Activated T-helper 1 cell treated with Interleukin-2 at 50 U/mL for 16 hours (primary cell): ENCODE data around the gene PTOV1.

Experiments
- DNase-seq: peaks from one replicate; pipeline ENCODE4 v3.0.0-alpha.2; 2020; ENCODE audit warnings: low read depth

Gene PTOV1

DNA sequence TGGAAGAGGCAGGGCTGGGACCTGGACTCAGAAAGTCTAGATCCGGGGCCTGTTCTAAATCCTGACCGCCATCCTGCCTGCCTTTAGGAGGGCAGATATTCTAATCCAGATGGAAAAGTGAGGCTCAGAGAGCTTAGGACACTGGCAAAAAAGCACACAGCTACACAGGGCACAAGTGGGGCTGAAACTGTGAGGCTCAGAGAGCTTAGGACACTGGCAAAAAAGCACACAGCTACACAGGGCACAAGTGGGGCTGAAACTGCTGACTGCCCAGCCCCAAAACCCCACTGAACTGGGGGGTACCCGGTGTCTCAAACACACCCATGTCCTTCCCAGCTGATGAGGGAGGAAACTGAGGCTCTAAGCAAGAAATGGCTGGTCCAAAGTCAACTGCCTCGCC is 24.2 kb downstream of the PTOV1 start:
- DNase-seq, result no peak

DNA sequence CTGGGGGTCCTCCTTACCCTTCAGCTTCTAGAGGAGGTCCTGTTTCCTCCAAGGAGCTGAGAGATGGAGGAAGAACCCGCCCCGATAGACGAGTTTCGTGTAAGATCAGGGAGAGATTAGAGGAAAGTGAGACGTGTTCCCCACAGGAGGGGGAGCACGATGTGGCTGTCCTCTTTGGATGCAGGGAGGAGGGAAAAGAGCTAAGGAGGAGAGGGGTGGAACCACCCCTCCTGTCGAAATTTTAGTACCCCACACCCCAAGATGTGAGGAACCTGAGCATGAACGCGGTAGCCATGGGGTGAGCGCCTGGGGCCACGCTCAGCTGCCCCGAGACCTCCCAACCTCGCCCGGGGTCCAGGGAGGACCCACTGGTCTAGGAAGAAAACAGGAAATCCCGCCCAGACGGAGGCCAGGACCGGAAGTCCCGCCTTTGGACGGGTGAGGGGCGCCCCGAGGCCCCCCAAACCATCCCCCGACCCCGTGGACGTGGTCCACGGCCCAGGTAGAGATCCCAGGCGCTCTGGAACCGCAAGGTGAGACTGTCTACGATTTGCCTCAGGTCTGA is 25.0 kb downstream of the PTOV1 start:
- peak; percentile 41 for DNase-seq

DNA sequence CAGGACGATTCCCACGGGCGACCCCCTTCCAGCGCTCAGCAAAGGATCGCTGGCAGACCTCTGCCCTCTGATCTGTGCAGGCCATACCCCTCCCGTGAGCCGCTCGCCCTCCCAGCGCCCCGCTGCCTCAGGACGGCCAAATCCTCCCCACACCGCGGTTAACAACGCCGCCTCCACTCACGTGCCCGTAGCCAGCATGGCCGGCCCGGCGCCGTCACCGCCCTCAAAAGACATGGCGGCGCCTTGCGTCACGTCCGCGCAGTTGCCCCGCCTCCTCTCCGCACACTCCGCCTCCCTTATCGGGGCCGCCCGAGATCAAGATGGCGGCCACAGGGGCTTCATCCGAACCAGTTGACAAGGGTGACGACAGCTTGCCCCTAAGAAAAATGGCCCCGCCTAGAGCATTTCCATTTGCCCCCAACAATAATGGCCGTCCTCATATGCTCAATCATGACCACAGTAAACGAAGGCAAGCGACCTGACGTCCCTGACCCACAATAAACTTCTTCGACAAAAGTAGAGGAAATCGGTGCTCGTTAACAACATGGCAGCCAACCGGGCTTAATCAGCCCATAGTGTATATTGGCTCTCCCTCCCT is 25.6 kb downstream of the PTOV1 start:
- DNase-seq, result peak; percentile 96

DNA sequence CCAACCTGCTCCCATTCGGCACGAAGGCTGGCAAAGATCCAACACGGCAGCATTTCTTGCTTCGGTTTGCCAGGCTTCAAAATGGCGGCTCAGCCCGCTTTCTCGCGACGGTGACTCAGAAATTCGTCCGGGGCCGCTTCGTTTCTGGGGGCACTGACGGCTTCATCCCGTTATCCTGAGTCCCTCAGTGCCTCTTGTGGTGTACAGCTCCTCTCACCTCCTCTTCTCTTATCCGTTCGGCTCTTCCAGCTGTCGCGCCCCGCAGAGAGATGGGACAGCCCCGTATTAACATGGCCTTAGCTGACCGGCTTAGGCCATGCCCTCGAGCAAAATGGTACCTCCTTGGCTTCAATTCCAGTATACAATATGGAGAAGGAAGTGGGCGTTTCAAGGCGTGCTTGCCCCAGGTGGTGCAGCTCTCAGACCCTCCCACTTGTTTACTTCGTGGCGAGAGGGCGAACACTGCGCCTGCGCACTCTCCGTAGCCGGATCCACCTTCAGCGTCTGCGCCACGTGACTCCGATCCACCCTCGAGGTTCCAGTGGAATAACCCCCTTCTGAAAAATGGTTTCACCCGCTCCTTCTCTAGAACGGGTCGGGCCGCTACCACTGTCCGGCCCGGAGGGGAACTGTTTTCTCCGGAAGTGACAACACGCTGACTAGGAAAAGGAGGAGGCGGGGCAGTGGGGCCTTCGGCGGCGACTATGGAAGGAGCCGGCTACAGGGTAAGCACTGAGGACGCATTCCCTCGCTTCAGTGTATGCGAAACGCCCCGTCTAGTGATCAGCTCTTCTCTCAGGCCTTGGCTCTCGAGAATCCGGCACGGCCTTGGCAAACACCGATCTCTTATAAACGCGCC is 26.3 kb downstream of the PTOV1 start, which contains the start of the genes AKT1S1 and TBC1D17:
AKT1S1 (minus strand) TSS at position 336 of the 859 bp plus-strand sequence. CDS start 4,060 bp downstream, outside the sequence.
TBC1D17 (plus strand) TSS at position 683 of the 859 bp plus-strand sequence; CDS start at position 705, 22 bp downstream.
- DNase-seq, result peak; percentile 97

DNA sequence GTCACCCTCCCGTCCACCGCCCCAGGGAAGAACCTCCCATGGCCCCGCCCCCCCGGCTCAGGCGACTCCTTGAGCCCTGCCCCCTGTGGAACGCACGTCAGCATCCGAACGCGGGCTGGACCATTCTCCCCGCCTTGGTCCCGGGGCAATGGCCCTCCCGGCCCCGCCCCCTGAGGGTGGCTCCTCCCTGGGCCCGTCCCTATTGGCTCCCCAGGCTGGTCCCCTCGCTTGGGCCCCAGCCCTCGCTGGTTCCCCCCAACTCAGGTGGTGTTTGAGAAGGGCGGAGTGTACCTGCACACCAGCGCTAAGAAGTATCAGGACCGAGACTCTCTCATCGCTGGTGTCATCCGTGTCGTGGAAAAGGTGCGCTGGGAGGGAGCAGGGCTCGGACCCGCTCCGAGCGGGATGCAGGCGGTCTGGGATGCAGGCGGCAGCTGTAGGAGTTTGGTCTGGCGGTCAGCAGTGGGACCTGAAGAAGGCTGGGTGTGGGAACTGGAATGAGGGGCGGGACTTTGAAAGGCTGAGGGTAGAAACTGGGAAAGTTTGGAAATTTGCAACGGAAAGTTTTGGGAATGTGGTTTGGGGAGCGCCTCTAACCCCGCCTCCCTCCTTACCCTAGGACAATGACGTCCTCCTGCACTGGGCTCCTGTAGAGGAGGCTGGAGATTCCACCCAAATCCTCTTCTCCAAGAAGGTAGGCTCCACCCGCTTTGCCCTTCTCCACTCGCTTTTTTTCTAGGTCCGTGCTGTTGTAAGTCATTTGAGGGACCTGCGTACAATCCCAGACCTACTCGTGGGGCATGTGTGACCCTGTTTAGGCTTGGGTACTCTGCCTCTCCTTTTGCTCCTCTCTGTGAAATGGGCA is 27.2 kb downstream of the PTOV1 start:
- DNase-seq, result peak; percentile 95

DNA sequence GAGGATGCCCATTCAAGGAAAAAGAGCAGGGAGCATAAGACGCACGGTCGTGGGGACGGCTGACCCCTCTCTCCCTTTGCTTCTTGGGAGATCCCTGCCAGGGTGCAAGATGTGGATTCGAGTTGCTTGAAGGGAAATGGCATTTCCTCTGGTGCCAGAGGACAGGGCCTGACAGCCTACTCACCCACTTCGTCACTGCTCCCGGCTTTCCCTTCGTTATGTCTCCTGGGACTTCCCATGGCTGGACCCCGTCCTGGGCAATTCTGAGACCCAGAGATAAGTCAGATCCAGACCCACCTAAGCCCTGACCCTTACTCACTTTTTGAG is 27.7 kb downstream of the PTOV1 start:
- DNase-seq, result no peak

DNA sequence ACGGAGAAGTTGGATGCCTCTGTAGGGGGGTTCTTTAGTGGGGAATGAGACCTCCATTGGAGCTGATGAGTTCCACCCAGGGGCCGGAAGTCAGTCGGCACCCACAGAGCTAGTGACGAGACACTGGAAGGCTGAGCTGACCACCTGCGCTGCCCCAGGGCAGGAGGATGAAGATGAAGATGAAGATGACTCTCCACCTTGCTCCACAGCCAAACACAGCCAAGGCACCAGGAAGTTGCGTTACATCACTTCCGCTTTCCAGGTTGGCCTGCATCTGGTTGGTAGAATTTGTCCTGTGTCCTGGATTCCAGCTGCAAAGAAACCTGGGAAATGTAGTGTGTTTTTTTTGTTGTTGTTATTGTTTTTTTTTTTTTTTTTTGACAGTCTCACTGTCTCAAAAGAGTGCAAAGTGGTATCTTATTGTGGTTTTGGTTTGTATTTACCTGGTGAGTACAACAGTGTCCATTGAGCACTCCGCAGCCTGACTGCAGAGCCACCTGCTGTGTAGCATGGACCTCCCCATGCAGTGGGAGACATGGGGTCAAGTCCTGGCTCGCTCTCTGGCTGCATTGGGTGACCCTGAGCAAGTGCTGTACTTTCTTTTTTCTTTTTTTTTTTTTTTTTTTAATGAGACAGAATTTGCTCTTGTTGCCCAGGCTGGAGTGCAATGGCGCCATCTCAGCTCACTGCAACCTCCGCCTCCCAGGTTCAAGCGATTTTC is 28.4 kb downstream of the PTOV1 start:
- DNase-seq, result no peak

DNA sequence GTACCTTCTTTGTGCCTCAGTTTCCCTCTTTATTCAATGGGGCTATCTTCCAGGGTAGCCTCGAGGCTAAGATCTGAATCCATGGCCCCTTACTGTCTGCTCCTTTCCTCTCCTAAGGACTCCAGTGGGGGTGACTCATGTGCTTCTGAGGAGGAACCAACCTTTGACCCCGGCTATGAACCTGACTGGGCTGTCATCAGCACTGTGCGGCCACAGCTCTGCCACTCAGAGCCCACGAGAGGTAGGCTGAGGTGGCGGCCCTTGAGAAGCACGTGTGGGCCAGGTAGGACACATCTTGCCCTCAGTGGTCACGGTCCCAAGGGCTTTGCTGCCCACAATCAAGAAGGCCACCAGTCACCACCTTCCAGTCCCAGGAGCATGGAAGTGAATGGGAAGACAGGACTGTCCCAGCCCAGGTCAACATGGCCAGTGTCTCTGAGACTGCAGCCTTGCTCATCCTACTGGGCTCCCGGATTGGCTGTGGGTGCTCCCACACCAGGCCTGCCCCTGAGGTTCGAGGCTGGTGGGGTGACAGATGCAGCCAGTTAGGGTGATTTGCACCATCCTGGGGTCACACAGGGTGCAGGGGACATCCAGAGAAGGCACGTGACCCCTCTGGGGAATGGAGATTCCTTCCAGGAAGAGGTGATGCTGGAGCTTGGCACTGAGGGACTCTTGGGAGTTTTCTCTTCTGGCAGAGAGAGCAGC is 29.4 kb downstream of the PTOV1 start:
- no peak for DNase-seq

DNA sequence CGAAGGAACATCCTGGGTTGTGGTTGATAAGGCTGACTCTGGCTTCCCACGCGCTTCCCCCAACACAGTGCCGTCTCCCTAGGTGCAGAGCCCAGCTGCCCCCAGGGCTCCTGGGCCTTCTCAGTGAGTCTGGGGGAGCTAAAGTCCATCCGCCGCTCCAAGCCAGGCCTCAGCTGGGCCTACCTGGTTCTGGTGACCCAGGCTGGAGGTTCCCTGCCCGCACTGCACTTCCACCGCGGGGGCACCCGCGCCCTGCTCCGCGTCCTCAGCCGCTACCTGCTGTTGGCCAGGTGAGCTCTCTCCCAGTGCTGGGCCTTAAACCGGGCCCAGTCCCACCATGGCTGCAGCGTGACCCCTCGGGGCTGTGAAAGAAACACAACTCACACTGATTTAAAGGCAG is 30.2 kb downstream of the PTOV1 start:
- no peak for DNase-seq

DNA sequence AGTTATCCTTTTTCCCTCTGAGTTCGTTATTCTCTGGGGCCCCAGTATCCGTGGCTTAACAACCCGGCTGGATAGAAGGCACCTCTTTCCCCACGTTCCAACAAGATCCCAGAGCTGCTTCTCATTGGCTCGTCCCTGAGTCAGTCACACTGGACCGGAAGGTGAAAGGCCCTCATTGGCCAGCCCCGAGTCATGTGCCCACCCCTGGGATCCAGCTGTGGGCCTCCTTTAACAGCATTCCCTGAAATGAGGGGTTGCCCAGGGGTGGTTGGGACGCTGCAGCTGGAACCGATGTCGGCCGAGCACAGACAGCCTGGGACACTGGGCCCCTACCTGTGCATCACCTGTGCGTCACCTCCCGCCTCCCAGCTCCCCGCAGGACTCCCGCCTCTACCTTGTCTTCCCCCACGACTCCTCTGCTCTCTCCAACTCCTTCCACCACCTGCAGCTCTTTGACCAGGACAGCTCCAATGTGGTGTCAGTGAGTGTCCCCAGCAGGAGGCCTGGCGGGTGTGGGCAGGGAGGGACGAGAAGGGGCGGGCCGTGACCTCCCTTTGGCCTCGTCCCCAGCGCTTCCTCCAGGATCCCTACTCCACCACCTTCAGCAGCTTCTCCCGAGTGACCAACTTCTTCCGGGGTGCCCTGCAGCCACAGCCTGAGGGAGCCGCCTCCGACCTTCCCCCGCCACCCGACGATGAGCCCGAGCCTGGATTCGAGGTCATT is 30.9 kb downstream of the PTOV1 start:
- DNase-seq, result no peak

DNA sequence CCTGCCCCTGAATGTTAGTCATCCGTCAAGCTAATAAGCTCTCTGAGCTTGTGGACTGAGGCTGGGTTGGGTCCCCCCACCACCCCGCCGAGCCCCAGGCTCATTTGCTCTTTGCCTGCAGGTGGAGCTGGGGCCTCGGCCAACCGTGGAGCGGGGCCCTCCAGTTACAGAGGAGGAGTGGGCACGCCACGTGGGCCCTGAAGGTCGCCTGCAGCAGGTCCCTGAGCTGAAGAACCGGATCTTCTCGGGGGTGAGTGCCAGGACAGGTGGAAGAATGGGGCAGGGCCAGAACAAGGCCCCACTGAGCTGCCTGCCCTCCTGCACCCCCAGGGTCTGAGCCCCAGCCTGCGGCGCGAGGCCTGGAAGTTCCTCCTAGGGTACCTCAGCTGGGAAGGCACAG is 31.7 kb downstream of the PTOV1 start:
- DNase-seq, result no peak

DNA sequence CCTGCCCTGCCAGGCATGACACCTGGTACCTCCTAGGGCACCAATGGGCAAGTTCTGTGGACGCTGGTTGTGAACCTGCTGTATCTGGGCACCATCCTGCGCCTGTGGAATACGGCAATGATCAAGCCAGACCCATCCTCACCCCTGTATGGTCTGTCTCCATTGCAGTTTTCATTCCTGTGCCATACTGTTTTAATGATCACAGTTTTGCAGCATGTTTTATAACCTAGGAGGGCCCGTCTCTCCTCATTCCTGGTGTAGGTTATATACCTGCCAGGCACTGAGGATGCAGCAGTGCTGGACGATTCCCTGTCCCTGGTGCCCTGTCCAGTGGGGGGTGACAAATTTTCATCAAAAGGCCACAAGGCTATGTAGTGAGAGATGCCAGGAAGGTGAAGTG is 32.1 kb downstream of the PTOV1 start:
- no peak for DNase-seq

DNA sequence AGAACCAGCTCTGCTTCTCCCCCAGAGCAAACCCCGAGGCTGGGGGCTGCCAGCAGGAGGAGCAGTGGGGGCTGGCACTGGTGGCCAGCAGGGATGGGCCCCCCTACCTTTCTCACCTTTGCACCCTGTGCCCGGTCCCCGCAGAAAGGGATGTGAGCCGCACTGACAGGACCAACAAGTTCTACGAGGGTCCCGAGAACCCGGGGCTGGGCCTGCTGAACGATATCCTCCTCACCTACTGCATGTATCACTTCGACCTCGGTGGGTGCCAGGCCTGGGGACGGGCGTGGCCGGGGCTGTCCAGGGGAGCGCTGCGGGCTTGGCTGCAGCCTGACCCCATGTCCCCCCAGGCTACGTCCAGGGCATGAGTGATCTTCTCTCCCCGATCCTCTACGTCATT is 33.1 kb downstream of the PTOV1 start:
- no peak for DNase-seq

DNA sequence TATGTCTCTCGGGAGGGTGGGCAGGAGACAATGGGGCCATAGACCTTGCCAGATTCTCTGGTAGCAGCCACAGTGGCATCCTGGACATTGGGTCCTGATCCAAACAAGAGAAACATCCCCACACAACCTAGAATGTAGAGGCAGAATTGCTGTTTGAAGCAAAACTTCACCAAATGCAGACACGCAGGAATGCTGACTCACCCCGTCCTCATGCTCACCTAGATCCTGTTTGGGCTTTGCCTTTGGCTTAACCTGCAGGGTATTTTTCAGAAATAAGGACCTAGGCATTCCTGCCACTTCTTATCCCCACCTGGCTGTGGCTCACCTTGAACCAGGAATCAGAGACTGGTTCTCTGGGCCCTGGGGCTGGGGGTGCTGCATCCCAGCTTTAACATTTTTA is 33.8 kb downstream of the PTOV1 start:
- no peak for DNase-seq

DNA sequence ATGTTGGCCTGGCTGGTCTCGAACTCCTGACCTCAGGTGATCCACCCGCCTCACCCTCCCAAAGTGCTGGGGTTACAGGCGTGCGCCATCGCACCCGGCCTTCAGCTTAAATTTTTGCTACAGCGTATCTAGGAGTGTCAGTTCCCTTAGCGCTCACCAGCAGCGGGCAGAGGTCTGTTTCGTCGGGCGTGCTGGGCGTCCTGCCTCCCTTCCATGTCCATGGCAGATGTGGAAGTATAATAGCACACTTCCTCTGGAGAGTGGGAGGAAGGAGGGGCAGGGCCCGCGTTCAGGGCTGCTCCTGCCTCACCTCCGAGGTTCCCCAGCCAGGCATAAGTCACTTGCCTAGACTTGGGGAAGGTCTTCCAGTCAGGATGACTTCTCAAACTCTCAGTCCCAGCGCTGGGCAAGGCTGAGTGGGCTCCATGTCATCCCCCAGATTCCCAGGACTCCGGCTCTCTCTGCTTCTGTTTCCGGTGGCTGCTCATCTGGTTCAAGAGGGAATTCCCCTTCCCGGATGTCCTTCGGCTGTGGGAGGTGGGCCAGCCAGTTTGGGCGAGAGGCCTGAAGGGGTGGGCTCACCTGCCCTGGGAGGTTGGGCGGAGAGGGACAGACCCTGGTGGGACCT is 36.2 kb downstream of the PTOV1 start:
- no peak for DNase-seq

DNA sequence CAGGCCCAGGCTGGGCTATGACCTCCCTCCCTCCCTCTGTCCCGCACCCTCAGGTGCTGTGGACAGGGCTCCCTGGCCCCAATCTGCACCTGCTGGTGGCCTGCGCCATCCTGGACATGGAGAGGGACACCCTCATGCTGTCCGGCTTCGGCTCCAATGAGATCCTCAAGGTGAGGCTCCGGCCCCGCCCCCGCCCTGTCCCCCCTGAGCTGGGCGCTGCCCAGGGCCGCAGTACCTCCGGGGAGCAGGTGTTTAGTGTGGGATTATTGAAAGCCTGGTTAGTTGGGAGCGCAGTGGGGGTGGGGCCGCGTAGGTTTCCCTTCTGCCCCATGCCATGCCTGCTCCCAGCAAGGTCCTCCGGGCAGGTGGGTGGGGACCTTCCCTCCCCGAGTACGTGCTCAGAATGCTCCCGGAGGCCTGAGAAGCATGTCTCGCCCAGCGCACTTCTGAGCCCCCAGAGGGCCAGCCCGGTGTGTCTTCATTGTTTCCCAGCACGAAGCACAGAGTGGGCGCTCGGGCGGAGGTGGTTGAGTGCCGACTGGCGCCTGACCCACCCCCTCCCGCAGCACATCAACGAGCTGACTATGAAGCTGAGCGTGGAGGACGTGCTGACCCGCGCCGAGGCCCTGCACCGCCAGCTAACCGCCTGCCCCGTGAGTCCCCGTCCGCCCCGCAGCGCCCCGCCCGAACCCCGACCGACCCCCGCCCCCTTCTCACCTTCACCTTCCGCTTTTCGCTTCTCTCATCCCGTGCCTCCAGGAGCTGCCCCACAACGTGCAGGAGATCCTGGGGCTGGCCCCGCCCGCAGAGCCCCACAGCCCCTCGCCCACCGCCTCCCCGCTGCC is 36.9 kb downstream of the PTOV1 start:
- no peak for DNase-seq

DNA sequence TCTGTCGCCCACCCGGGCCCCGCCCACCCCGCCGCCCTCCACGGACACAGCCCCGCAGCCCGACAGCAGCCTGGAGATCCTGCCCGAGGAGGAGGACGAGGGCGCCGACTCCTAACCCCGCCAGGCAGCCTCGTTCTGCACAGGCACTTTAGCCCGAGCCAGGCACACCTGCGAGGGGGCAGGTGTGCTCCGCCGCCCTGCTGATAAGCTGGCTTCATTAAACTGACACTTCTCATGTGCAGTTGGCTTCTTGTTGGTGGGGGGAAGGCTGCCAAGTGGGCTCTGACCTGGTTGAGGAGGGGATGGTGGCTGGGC is 37.5 kb downstream of the PTOV1 start:
- no peak for DNase-seq

DNA sequence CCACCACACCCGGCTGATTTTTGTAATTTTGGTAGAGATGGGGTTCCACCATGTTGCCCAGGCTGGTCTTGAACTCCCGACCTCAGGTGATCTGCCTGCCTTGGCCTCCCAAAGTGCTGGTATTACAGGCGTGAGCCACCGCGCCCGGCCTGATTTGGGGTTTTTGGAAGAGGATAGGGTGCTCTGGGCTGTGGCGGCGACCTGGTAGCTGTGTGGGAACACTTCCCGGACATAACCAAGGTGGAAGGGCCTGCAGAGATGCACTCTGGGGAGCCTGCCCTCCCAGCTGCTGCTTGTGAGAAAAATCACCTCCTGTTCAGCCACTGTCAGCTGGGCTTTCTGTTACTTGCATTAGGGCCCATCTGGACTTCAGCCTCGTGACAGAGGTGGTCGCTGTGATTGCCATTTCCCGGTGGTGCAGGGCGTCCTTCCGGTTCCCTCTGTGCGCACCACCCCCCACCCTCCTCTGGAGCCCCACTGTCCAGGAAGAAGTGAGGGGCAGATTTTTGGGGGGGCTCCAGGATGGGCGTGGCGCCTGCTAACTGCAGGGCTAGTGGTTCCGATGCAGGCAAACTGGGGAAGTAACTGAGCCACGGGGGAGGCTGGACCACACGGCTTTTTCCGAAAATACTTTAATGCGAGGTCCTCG is 38.2 kb downstream of the PTOV1 start:
- no peak for DNase-seq
